IgD-negative memory B cell (primary cell): Measurements from ENCODE around the gene ABCB7. TPM values are rescaled to one million over a fixed set of nuclear protein-coding genes. Genes with fewer than 3 reads are reported as not detected.

Experiments used
- H3K27ac Mint-ChIP-seq, 3 donors: one replicate each; pipeline ENCODE4 v1.8.0; 2020 to 2022; ENCODE audit warnings: mild to moderate bottlenecking in 3 of 3, mixed read lengths in 3 of 3, moderate library complexity in 1 of 3
- H3K27me3 Mint-ChIP-seq: one replicate; pipeline ENCODE4 v1.8.0; 2021; ENCODE audit warnings: mixed read lengths
- H3K36me3 Mint-ChIP-seq: one replicate; pipeline ENCODE4 v1.8.0; 2020; ENCODE audit warnings: mild to moderate bottlenecking, mixed read lengths
- H3K4me1 Mint-ChIP-seq, 3 donors: one replicate each; pipeline ENCODE4 v1.8.0; 2020 to 2022; ENCODE audit warnings: mixed read lengths in 3 of 3, mild to moderate bottlenecking in 1 of 3
- H3K4me3 Mint-ChIP-seq, 4 donors: one replicate each; pipeline ENCODE4 v1.8.0; 2020 to 2022; ENCODE audit warnings: mild to moderate bottlenecking in 4 of 4, mixed read lengths in 4 of 4, moderate library complexity in 3 of 4
- H3K9me3 Mint-ChIP-seq, 3 donors: one replicate each; pipeline ENCODE4 v1.8.0; 2020 to 2021; ENCODE audit warnings: mixed read lengths in 3 of 3, mild to moderate bottlenecking in 1 of 3
- polyA plus RNA-seq: library from polyadenylated mRNA; unstranded; fragments of 300-500 nt; fragmentation: Illumina TruSeq; gene quantifications from one replicate; pipeline ENCODE4 v1.2.3, GENCODE V29; 2021

ABCB7 gene
- polyA plus RNA-seq, 1 donor from 2014 or later: 13.2 TPM

DNA sequence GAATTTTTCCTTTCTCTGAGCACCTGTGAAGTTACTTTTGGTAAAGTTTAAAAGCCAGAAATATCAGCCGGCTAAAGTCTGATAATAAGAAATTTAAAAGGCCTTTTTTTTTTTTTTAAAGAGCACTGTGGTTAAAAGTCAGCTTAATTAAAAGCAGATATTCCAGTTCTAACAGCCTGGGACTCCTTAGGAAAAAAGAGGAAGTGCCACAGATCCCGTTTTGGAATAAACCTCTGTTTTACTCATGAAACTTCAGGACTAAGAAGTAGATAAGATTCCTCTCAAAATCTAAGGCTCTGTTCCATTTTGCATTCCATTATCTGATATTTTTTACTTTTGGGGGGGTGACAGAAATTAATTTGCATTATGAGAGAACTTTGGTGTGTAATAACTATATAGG lies 37.8 kb downstream of the ABCB7 start:
- Mint-ChIP-seq H3K27ac (no peak overlapping the region), H3K36me3 (no peaks in the 10 kb centered on the region), H3K4me1 (peaks cover 0 to 5% (median 0%) of the 10 kb centered on the region in 3 donors), H3K27me3 (no peaks in the 10 kb centered on the region), H3K9me3 (no peaks in the 10 kb centered on the region), H3K4me3 (no peak overlapping the region)

DNA sequence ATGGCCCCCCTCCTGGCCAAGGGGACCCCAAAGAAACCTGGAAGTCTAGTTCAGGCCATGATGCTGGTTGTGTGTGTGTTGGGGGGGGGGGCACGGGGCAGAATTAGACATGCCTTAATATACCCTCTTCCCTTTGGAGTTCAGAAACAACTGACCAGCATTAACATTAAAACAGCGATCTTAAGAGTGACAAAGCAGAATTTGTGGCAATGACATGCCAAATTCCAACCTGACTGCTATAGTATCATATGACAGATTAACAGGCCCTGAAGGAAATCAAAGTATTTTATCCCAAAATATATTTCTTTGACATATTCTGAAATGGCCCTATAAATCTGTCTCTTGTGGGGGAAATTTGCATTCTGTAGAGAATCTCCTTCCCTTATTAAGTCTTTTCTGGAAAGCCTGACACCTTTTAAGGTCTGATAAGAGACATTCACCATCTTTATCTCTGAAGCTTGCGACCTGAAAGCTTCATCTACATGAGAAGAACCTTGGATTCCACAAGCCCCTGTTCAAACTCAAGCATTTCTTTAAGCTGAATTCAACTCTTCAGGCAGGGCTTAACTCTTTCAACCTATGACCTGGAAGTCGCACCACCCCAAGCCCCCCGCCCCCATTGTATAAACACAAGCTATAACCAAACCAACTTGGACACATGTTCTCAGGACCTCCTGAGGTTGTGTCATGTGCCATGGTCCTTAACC lies 40.2 kb downstream of the ABCB7 start:
- H3K27ac Mint-ChIP-seq: no peak overlapping the region
- H3K4me1 Mint-ChIP-seq: peaks cover 0 to 3% (median 0%) of the 10 kb centered on the region in 3 donors
- no peaks in the 10 kb centered on the region for H3K9me3 Mint-ChIP-seq
- no peak overlapping the region for H3K4me3 Mint-ChIP-seq
- no peaks in the 10 kb centered on the region for H3K27me3 Mint-ChIP-seq
- peaks cover 1% of the 10 kb centered on the region for H3K36me3 Mint-ChIP-seq

DNA sequence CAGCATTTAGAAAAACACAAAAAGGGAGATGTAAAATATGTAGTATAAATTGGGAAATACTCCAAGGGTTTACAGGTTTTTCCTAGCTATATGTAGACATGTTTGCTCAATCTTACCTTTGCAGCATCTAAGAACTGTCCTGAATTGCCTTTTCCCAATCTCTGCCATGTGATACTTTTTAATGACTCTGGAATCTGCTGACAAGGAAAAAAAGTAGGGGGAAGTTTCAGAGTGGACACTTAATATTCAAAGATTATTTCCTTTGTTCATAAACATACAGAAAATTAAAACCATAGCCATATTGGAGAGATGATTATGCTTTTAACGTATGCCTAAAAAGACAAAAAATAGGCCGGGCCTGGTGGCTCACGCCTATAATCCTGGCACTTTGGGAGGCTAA lies 41.4 kb downstream of the ABCB7 start:
- Mint-ChIP-seq H3K27me3 (no peaks in the 10 kb centered on the region), H3K27ac (no peak overlapping the region), H3K4me1 (peaks cover 0 to 3% (median 0%) of the 10 kb centered on the region in 3 donors), H3K4me3 (no peak overlapping the region), H3K36me3 (peaks cover 1% of the 10 kb centered on the region), H3K9me3 (no peaks in the 10 kb centered on the region)

DNA sequence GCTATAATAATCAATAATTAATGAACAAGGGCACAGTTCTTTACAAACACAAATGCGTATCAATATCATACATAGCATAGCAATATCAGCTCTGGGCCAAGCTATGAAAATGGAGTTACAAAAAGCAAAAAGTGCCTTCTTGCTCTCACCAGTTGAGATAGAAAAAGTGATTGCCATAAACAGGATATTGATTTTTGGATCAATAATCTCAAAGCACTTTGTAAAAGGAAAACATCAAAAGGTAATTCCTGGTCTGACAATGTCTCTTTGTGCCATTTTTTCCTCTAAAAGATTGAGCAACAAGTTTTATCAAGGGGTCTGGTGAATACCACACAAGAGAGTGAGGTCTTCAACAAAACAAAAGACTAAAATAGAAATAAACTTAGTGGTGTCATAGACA lies 42.4 kb downstream of the ABCB7 start:
- H3K27me3 Mint-ChIP-seq: no peaks in the 10 kb centered on the region
- H3K27ac Mint-ChIP-seq: no peak overlapping the region
- H3K36me3 Mint-ChIP-seq: peaks cover 1% of the 10 kb centered on the region
- no peaks in the 10 kb centered on the region for H3K9me3 Mint-ChIP-seq
- H3K4me1 Mint-ChIP-seq: peaks cover 0 to 3% (median 0%) of the 10 kb centered on the region in 3 donors
- H3K4me3 Mint-ChIP-seq: no peak overlapping the region

- Mint-ChIP-seq H3K36me3 (peaks cover 6% of the 10 kb centered on the region), H3K27me3 (no peaks in the 10 kb centered on the region), H3K27ac (no peak overlapping the region), H3K4me1 (peaks cover 0 to 4% (median 2%) of the 10 kb centered on the region in 3 donors), H3K9me3 (no peaks in the 10 kb centered on the region), H3K4me3 (no peak overlapping the region)
These were observed 48.1 kb downstream of the ABCB7 start for GRCh38 chrX:75107863-75108509.

DNA sequence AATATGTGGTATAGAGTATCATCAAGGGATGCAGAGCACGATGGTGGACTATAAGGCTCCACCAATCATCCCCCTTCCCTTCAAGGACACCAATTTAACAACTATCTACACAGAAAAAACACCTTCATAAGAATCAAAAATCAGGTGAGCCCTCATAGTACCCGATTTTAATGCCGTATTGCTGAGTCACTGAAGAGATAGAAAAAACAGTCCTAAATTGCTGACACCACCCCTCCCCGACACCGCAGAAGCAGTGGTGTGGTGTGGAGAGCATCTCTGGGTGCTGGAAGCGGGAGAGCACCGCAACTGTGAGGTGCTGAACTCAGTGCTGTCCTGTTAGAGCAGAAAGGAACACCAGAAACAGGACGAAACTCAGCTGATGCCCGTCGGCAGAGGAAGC lies 49.3 kb downstream of the ABCB7 start:
- no peaks in the 10 kb centered on the region for H3K9me3 Mint-ChIP-seq
- peaks cover 4% of the 10 kb centered on the region for H3K36me3 Mint-ChIP-seq
- no peaks in the 10 kb centered on the region for H3K27me3 Mint-ChIP-seq
- H3K4me3 Mint-ChIP-seq: no peak overlapping the region
- no peak overlapping the region for H3K27ac Mint-ChIP-seq
- peaks cover 0 to 5% (median 4%) of the 10 kb centered on the region in 3 donors for H3K4me1 Mint-ChIP-seq

DNA sequence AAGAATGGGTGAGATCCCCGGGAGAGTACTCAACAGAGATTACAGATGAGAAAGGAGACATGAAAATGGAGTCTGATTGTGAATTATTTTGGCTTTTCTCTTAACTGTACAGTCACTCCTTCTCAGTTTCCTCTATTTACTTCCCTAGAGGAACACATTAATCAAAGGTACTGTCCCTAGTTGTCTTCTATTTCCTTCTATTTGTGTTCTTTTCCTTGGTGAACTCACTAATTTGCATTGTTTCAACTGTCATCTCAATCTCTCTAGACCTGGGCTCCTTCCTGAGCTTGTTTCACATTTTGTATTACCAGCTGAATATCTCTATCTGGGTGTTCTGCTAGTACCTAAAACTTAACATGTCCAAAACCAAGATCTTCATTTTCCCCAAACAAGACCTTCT lies 59.8 kb downstream of the ABCB7 start:
- H3K4me1 Mint-ChIP-seq: peaks cover 3 to 10% (median 4%) of the 10 kb centered on the region in 3 donors
- H3K27me3 Mint-ChIP-seq: no peaks in the 10 kb centered on the region
- no peaks in the 10 kb centered on the region for H3K9me3 Mint-ChIP-seq
- no peak overlapping the region for H3K27ac Mint-ChIP-seq
- H3K4me3 Mint-ChIP-seq: no peak overlapping the region
- H3K36me3 Mint-ChIP-seq: no peaks in the 10 kb centered on the region

DNA sequence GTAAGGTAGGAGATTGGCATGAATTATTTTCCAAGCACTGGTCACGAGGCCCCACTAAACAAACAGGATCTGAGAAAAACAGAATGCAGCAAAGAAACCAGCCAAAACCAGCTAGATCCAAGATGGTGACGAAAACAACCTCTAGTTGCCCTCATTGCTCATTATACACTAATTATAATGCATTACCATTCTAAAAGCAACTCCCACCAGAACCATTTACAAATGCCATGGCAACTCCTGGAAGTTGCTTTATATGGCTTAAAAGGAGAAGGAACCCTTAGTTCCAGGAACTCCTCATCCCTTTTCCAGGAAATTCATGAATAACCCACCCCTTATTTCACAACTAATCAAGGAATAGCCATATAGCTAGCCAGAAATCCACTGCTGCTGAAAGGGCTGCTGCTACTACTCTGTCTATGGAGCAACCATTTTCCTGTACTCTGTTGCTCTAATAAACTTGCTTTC lies 69.3 kb downstream of the ABCB7 start:
- Mint-ChIP-seq H3K9me3 (no peaks in the 10 kb centered on the region), H3K27me3 (no peaks in the 10 kb centered on the region), H3K4me3 (peak overlapping the region in 1 of 4 donors; percentile 67), H3K27ac (no peak overlapping the region), H3K4me1 (peaks cover 0 to 17% (median 9%) of the 10 kb centered on the region in 3 donors), H3K36me3 (peaks cover 2% of the 10 kb centered on the region)

- Mint-ChIP-seq H3K4me3 (no peak overlapping the region), H3K27ac (no peak overlapping the region), H3K27me3 (no peaks in the 10 kb centered on the region), H3K4me1 (peaks cover under 1 to 17% (median 4%) of the 10 kb centered on the region in 3 donors), H3K9me3 (no peaks in the 10 kb centered on the region), H3K36me3 (peaks cover 2% of the 10 kb centered on the region)
These were observed 71.3 kb downstream of the ABCB7 start for GRCh38 chrX:75084757-75085156.

DNA sequence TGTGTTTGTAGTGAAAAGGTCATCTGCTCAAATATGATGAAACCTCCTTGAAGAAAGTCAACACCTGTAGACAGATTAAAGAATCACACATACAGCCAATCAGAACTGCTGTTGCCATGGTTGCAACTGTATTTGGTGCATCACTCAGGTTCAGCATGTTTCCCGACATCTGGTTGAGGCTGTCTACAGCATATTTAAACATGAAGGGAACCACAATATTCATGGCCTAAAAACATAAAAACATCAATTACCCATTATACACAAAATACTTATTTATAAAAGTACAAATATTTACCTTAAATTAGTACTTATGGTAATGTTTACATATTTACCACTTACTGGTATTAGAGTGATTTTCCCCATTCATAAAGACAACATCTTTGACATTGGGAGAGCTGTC lies 79.7 kb downstream of the ABCB7 start:
- no peaks in the 10 kb centered on the region for H3K9me3 Mint-ChIP-seq
- no peak overlapping the region for H3K27ac Mint-ChIP-seq
- H3K4me1 Mint-ChIP-seq: peaks cover 0 to 2% (median 0%) of the 10 kb centered on the region in 3 donors
- no peaks in the 10 kb centered on the region for H3K36me3 Mint-ChIP-seq
- no peak overlapping the region for H3K4me3 Mint-ChIP-seq
- no peaks in the 10 kb centered on the region for H3K27me3 Mint-ChIP-seq

DNA sequence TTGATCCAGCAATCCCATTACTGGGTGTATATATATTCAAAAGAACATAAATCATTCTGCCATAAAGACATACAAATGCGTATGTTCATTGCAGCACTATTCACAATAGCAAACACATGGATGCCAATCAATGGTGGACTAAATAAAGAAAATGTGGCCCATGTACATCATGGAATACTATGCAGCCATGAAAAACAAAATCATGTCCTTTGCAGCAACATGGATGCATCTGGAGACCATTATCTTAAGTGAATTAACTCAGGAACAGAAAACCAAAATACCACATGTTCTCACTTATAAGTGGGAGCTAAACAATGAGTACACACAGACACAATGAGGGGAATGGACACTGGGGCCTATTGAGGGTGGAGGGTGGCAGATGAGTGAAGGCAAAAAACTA lies 81.6 kb downstream of the ABCB7 start:
- Mint-ChIP-seq H3K27ac (peak overlapping the region in 1 of 3 donors; percentile 7), H3K4me3 (no peak overlapping the region), H3K36me3 (peaks cover 1% of the 10 kb centered on the region), H3K27me3 (no peaks in the 10 kb centered on the region), H3K4me1 (no peaks in the 10 kb centered on the region), H3K9me3 (no peaks in the 10 kb centered on the region)

DNA sequence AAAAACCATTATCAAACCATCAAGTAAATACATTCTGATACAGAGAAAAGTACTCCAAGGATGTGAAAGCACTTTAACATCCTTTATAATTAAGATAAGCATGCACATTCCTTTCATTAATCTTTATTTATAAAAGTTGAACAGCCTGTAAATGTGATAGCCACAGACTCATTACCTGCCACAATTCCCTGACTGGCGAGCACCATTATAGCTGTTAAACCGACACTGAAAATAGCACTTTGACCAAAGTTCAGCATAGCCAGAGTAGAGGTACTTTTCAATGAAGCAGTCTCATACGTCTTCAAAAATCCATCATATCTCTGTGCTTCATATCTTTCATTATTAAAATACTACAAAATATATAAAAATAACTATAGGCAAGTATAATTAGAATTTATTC lies 84.7 kb downstream of the ABCB7 start:
- Mint-ChIP-seq H3K4me3 (no peak overlapping the region), H3K36me3 (peaks cover 3% of the 10 kb centered on the region), H3K27ac (no peak overlapping the region), H3K9me3 (no peaks in the 10 kb centered on the region), H3K4me1 (no peaks in the 10 kb centered on the region), H3K27me3 (no peaks in the 10 kb centered on the region)

GRCh38 chrX:75067931-75068330 lies 88.2 kb downstream of the ABCB7 start:
- Mint-ChIP-seq H3K27ac (no peak overlapping the region), H3K4me1 (no peaks in the 10 kb centered on the region), H3K4me3 (no peak overlapping the region), H3K27me3 (no peaks in the 10 kb centered on the region), H3K36me3 (peaks cover 3% of the 10 kb centered on the region), H3K9me3 (no peaks in the 10 kb centered on the region)

GRCh38 chrX:75061701-75062100 lies 94.4 kb downstream of the ABCB7 start:
- Mint-ChIP-seq H3K27me3 (no peaks in the 10 kb centered on the region), H3K9me3 (no peaks in the 10 kb centered on the region), H3K36me3 (no peaks in the 10 kb centered on the region), H3K27ac (no peak overlapping the region), H3K4me1 (no peaks in the 10 kb centered on the region), H3K4me3 (no peak overlapping the region)

- no peak overlapping the region for H3K27ac Mint-ChIP-seq
These were observed 105.0 kb downstream of the ABCB7 start for GRCh38 chrX:75051047-75051446.

GRCh38 chrX:75045369-75045768 lies 110.7 kb downstream of the ABCB7 start:
- Mint-ChIP-seq H3K27ac (no peak overlapping the region), H3K36me3 (no peaks in the 10 kb centered on the region), H3K4me1 (no peaks in the 10 kb centered on the region)

More at GRCh38 chrX:75051047-75051446, 105.0 kb downstream of the ABCB7 start:
- peaks cover 3% of the 10 kb centered on the region for H3K36me3 Mint-ChIP-seq
- no peak overlapping the region for H3K4me3 Mint-ChIP-seq
- H3K27me3 Mint-ChIP-seq: no peaks in the 10 kb centered on the region
- no peaks in the 10 kb centered on the region for H3K9me3 Mint-ChIP-seq
- no peaks in the 10 kb centered on the region for H3K4me1 Mint-ChIP-seq

More at GRCh38 chrX:75045369-75045768, 110.7 kb downstream of the ABCB7 start:
- Mint-ChIP-seq H3K27me3 (no peaks in the 10 kb centered on the region), H3K9me3 (peaks cover 3 to 12% (median 6%) of the 10 kb centered on the region in 3 donors), H3K4me3 (no peak overlapping the region)
